Stimulated activated CD4-positive, alpha-beta T cell treated with anti-CD3 and anti-CD28 coated beads, Interleukin-2, amount 100 ng/mL, for 24 hours (primary cell): ENCODE results near the gene RAD51B.

ENCODE experiments used
- DNase-seq, 2 donors: peaks; one replicate each; pipeline ENCODE4 v3.0.0-alpha.2; 2020

Gene RAD51B

DNA sequence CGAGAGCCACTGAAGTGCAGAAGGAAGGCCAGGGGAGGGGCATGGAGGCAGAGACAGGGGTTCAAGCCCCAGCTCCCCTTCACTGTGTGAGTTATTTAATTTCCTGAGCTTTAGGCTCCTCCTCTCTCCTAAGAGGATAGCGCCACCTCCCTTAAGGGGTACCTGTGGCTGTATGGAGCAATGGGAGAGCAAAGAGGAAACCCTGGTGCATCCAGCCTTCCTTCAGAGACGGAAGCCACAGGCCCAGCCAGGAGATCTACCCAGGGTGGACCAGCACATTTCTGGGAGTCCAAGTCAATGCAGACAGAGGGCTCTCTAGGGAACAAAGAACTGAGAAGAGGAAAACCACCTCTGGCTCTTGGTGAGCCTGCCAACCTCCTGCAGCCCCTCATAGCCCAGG, 883.0 kb downstream of the RAD51B start:
- DNase-seq: no peak

DNA sequence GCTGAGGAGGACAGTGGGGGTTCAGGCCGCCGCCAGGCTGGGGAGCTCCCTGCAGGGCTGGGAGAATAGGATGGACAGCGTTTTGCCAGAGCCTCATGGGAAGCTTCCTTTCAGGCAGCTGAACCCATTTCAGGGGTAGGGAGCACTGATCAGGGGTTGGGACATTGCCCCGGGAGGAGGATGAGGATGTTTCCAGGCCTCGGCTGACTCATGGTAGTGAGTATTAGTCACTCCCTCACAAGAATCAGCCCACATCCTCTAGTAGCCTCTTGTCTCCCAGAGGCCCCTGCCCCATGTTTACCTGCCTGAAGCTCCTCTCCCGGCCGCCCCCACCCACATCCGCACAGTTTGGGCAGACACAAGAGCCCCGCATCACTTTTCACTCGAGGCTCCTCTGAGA, 883.5 kb downstream of the RAD51B start:
- DNase-seq: peak in 1 of 2 donors; percentile 41

DNA sequence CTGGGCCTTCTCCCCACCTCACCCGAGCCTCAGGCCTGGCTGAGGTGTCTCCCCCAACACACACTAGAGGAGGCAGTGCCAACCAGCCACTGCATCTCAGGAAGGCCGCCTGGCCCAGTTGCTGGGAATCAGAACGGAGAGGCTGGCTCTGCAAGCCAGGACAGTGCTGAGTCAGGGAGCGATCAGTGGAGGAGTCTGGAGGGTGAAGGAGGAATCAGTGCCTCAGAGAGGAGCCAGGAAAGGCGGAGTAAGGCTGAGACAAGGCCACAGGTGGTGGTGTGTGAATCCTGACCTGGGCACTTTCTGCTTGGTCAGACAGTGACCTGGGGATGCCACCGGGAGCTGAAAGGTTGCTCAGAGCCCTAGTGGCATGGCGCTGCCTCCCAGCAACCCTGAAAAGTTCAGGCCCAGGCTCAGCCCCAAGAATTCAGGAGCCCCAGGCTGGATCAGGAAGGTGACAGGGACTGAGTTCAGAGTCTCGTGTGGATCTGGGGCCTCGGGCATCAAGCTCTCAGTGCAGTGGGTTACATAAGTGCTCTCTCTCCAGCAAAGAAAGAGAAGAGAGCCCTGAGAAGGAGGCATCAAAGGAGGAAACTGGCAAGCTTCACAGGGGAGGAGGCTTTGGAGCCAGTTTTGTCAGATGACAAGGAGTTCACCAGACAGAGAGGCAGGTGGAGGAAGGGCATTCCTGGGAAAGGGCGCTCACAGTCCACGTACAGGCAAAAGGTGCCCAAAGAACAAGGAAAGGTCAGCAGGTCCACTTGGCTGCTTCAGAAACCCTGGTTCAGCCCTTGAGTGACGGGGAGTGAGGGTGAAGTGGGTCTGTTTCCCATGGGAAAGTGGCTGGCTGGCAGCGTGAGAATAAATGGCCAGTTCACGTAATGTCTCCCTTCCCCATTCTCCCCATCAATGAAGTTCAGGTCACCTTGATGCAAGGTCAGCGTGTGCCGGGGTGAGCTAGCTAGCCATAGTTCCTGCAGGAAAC, 885.4 kb downstream of the RAD51B start:
- no peak for DNase-seq

DNA sequence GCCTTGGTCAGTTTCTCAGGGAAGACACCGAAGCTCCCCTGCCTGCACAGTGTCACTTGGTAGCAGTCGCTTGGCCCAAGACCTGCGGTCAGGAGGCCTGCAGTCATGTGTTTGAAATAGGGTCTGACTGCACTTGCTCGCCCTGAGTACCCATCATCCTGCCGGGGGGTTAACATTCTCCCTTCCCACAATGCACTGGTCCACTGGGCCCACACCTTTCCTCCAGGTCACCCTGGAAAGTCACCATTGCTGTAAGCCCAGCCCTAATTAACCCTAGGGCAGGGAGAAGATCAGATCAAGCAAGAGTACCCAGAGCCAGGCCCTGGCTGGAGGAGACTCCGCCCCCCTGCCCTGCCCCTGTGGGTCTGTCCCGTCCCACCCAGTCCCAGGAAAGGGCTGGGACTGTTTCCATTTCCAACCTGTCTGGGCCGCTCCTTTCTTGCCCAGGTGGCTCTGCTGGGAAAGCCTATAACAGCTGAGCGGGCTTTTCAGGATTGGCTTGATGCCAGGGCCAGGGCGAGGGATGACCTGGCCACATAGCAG, 886.2 kb downstream of the RAD51B start:
- no peak for DNase-seq

DNA sequence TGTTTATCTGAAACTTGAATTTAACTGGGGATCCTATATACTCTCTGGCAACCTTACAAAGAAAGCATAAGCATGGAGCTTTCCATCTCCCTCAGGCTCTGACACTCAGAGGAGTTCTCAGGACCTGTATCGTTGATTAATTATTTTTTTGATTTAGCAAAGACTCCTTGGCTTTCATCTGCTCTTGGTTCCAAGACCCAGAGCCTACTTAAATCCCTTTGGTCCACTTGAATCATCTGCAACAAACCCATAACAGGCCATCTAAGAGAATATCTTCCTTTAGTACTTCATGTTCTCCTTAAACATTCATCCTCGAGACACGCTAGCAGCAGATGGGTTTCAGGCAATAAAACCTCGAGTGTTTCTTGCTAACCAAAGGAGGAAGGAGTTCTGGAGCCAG, 887.9 kb downstream of the RAD51B start:
- no peak for DNase-seq

DNA sequence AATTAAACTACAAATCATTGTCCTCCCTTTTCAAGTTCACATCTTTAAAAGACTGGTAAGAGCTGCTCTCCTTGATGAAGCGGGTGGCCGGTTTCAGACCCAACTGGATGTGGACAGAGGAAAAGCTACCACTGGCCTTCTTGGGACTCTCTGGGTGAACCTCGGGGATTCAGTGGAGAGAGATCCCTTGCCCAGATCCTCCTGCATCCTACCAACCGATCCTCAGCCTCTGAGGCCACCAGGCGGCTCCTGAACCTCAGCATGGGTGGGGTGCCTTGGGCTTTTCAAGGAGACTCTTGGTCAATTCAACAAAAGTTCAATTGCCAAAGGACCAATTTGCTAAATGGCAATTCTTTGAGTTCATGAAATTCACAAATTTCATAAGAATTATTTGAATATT, 888.8 kb downstream of the RAD51B start:
- DNase-seq: no peak

DNA sequence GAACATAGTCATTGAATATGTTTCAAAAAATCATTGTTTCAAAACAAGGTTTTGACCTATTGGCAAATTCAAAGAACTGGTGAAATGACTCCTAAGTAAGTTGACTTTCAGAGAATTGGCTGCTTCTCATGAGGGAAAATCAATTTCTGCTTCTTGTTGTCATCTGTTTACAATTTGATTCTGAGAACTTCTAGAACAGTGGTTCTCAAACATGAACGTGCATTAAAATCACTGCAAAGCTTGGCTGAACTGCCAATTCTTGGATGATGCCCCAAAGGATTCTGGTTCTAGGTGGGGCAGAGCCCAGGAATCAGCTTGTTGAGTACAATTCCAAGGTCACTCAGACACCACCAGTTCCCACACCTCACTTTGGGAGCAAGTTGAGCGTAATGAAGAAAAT, 889.4 kb downstream of the RAD51B start:
- no peak for DNase-seq

DNA sequence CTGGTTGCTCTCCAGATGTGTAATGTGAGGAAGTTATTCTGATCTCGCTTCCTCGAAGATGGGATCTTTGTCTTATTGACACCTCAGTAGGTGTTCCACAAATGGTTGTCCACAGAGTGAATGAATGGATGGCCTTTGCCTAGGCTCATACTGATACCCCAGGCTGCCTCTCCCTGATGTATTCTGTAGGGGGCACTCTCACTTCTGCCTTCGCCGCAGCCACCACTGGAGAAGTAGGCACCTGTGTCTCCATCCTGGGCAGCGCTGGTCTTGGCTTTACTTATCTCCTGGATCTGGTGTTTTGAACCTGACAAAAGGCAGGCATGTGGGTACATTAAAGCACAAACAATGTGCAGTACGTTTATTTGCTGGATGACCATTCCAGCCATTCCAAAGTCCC, 891.2 kb downstream of the RAD51B start:
- DNase-seq: no peak

DNA sequence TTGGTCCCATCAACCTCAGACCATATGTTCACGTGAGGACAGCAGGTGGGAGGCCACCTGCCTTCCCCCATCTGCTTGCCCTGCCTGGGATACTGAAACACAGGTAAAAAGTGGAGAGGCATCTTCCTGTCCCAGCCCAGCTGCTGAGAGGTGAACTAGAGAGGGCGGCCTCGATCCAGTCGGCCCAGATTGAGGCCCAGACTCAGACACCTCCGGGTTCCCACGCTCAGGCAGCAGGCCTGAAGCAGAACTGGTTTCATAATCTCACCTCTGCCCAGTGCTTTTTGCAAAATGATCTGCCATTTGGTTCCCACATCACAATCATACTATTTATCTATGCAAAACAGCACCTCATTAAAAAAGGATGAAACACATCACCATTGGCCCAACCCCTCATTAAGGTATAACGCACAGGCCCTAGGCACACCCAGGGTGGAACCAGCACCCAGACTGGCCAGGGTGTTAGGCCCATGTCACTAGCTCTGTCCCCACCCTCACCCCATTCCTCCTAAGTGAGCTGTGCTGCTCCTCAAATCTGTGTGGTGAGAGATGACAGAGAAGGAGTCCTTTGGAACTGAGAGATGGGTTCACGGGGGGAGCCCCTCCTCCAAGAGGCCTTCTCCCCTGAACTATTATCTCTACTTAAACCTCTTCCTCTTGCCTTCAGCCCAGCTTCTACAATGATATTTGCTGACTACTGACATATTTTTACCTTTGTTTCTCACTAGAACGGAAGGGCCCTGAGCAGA, 892.2 kb downstream of the RAD51B start:
- DNase-seq: no peak

DNA sequence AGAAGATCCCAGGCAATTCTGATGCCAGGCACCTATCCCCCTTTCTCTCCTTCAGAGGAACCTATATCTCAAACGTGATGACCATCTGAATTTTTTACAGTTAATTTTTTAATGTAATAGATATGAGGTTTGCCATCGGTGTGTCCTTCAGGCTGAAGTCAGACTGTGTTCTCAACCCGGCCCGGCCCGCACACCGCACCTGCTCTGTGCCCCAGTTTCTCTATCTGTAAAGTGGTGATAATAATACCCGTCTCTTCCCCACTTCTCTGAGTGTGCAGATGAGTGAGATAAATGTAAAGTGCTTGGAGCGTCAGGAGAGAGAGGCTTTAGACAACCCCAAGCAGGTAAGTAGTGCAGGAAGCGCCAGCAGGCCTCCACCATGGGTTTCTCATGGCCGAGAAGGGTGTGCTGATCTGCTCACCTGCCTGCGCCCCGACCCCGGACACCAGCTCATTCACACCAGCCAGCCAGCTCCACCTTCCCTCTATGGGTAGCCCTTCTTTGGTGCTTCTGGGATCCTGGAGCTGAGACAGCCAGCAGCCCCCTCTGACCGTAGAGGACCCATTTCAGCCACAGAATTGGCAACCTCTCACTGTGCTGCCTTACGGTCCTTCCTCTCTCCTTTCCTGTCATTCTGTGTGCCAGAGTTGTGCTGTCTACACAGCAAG, 893.3 kb downstream of the RAD51B start:
- no peak for DNase-seq

DNA sequence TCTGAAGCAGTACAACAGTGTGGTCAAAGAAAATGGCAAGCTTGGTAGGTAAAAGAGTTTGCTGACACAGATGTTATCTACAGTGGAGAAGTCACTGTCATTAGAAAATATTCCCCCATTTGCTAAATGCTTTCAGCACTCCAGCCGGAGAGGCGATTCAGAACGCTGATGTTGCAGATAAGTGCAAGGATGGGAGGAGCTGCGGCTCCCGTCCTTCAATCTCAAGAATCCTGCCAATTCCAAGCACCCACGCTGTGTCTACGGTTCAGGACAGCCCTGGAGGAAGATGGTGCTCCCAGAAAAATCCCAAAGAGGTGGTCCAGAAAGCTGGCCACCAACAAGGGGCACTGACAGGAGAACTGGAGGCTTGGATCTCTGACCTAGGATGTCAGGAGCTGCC, 894.2 kb downstream of the RAD51B start:
- no peak for DNase-seq

DNA sequence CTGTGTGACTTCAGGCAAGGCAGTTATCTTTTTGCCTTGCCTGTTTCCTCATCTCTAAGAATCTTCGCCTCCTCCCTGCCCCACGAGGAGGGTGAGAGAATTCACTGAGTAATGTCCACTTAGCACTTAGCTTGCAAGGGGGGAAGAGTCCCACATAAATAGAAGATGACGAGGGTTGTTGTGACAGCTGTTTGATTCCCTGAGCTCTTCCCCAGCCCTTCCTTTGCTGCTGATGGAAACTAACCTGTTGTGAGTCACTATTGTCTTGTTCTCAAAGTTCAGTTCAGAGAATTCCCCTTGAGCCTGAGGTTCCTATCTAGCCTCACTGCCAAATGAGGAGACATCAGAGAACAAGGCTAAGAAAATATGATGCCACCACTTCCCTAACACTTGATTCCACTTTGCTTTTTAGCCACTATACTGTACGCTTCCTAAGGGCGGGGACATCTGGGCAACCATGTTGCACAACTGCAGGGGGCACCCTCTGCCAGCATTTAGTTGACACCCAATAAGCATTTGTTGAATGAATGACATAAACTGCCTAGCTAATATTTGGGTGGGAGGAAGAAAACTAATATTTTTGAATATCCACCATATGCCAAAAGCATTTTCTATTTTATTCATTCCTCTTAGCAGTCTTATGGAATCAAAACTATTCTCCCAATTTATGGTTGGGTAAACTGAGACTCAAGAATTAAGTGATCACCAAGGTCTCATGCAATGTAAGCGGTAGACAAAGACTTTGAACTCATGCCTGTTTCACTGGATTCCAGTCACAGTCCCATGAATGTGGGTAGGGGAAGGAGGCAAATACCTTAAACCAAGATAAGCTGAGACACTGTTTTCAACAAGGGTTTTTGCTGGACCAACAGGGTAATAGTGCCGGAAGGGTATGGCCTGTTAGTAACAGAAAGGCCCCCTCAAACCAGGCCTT, 895.7 kb downstream of the RAD51B start:
- DNase-seq: peak in 1 of 2 donors; percentile 31

DNA sequence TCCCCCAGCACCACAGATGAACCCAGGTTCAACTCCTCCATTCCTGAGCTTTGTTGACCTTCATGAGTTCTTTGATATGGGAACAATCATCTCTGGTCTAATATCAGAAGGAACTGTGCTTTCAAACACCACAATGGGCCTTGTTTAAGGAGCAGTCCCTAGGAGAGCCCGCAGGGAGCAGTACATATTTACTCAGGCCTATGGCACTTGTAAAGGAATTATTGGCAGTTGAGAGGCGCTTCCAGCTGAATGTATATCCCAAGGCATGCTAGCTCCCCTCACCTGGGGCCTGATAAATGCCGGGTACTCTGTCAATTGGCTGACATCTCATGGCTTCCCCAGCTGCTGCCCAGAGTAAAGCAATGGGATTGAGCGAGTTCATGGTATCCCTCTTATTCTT, 897.1 kb downstream of the RAD51B start:
- no peak for DNase-seq

DNA sequence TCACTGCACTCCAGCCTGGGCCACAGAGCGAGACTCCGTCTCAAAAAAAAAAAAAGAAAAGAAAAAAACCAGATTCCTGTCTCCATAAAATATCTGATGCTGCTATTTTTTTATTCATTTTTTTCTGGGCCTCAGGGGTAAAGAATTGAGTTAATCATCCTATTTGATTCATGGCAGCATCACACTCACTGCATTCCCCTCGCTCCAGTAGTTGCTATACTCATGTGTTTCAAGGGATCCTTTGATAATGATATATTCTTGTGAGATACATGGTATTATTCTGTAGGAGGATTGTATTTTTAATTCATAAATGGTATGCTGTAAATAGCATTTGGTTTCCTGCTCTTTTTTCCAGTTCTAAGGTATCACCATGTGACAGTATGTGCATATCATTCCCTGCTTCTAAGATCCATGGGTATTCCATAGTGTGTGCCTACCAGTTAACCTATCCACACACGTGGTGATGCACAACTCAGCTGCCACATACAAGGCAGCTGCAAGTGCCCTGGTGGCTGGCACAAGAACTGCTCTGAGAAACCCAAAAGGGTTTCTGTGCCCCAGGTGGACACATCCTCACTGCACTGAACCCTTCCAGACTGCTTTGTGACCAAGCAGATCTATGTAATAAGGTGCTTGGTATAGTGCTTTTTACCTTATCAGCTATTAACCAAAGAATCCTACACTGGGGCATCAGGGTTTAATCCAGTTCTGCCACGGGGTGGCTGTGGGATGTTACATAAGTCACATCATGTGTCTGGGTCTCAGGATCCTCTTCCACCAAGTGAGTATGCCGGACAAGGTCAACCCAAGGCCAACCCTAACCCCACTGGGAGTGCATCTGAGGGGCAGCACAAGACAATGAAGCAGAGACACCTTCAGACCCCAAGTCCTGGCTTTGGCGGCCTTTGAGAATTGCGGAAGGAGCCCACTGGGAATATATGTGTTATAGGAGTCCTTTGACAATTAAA, 898.7 kb downstream of the RAD51B start:
- DNase-seq: no peak

DNA sequence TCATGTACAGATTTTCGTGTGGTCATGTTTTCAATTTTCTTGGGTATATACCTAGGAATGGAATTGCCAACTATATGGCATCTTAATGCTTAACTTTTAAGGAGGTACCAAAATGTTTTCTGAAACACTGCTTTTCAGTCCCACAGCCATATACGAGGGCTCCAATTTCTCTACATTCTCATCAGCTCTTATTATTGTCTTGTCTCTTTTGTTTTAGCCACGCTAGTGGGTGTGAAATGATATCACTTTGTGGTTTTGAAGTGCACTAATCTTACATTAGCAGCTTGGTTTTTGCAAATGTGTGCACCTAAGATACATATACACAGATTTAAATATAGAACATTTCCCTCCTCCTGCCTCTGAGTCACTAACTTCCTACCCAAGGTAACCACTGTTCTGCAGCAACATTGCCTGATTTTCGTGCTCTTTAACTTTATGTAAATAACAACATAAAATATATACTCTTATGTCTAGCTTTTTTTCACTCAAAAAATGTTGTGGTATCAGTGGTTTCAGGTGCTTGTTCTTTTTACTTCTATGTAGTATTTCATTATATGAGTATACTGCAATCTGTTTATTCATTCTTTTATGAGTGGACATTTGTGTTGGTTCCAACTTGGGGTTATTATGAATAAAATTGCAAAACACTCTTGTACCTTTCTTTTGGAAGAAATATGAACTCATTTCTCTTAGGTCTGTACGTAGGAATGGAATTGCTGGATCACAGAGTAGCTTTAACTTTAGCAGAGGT, 900.2 kb downstream of the RAD51B start:
- no peak for DNase-seq

DNA sequence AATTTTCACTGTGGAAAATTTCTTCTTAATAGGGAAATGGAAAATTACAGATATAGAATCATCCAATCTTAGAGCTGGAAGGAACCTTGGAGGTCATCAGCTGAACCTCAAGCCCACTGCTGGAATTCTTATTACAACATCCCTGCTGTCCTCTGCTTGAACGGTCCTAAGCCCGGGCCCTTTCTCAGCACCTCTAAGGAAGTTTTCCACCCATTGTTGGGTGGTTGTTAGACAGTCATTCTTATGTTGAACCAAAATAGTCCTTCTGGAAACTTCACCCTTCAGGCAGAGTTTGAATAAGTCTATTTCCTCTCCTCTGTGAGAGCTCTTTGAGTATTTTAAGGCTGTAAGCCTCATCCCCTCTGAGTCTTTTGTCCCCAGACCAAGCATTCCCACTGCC, 902.6 kb downstream of the RAD51B start:
- DNase-seq: no peak

DNA sequence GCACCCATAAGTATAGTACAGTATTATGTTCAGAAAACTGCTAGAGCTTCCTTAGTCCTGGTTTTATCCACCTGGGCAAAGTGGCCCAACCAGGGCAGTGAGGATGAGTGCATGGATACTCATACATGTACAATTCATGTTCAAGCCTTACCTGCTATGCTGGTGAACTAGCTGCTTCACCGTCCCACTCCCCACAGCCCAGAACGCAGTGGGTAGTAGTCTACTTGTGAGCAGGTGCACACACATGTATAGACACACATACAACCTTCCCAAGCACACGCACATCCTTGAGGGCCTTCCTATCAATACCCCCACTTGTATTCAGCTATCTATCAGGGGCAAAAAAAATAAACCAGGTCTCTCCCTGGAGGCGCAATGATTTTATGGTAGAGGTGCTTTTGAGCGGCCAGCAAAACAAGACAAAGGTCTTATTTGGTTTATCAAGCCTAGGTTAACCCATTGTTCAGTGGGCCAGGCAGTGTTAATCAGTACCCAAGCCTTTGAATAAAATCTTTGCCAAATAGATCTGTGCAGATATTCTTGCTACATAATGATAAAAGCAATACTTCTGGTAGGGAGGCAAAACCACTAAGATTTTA, 903.5 kb downstream of the RAD51B start:
- no peak for DNase-seq

DNA sequence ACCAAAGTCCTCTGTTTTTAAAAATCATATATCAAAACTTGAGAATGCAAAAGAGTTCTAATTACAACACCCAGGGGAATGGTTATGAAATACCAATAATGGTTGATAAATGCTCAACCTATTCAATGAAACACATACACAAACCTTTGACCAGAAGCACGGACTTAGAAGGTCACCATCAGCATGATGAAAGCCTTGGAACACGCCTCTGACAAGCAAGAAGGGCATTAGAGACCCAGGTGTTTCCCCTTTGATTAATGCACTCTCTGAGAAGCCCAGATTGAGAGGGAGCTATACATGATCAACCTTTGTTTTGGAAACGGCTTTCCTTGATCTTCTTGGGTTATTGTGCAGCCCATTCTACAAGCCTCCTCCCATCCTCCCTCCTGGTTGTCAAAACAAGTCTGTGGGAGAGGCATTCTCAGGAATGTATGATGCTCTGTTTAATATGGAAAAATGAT, 904.3 kb downstream of the RAD51B start:
- no peak for DNase-seq

DNA sequence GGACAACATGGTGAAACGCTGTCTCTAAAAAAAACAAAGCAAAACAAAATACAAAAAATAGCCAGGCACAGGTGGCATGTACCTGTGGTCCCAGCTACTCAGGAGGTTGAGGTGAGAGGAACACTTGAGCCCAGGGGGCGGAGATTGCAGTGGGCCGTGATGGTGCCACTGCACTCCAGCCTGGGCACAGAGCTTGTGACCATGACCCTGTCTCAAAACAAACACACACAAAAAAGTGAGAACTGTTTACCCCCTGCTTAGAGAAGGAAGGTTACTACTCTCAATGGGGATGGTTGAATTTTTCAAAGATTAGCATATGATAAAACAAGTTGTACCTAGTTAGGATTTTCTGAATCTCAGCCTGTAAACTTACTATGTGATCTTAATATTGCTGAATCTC, 905.3 kb downstream of the RAD51B start:
- no peak for DNase-seq
